ENCODE results near the gene HSD3B1. TPM values are rescaled to one million over a fixed set of nuclear protein-coding genes. Genes with fewer than 3 reads are reported as not detected.

HSD3B1 gene
- total and polyA plus RNA-seq, 9 of the 15 experiments (the other 6 are each of a cell fraction or from before 2014, with no cell fraction given), result not detected

- Histone ChIP-seq H3K4me3 (no peak overlapping the region), H3K9ac (ENCODE audit: insufficient read depth in 1 of 2, low read depth in 2 of 2, low read length in 2 of 2) (no peak overlapping the region), H3K4me1 (replicated peaks in 1 of 2; ENCODE audit: control insufficient read depth in 2 of 2, insufficient read depth in 2 of 2, low read length in 2 of 2) (no peaks in the 10 kb centered on the region), H3K27me3 (ENCODE audit: control insufficient read depth in 2 of 2, insufficient read depth in 2 of 2, low read length in 2 of 2) (peaks cover 0 to 12% of the 10 kb centered on the region in 2 experiments; a peak in 1 of 5 replicates), H3K36me3 (ENCODE audit: control insufficient read depth, insufficient read depth, low read length) (no peaks in the 10 kb centered on the region), H3K79me2 (ENCODE audit: control insufficient read depth, insufficient read depth, low read length) (no peaks in the 10 kb centered on the region), H4K20me1 (replicated peaks; ENCODE audit: control insufficient read depth, insufficient read depth, low read length) (no peaks in the 10 kb centered on the region), H3K9me3 (replicated peaks; ENCODE audit: control insufficient read depth, insufficient read depth, low read depth, low read length) (no peaks in the 10 kb centered on the region), H3K9me1 (ENCODE audit: control insufficient read depth, insufficient read depth, low read length) (no peaks in the 10 kb centered on the region), H3K27ac (ENCODE audit: extremely low read depth, low read depth, low read length) (no peak overlapping the region), H3K4me2 (ENCODE audit: insufficient read depth, low read length) (no peak overlapping the region), H2AFZ (ENCODE audit: low read depth, low read length) (no peak overlapping the region)
- TF ChIP-seq PHB2 (IDR thresholded peaks at IDR 0.05; ENCODE audit: low read depth), result no peak
- no peak for TF ChIP-seq E2F1 (CRISPR knock-in tag; IDR thresholded peaks at IDR 0.05)
- no peak for TF ChIP-seq ARNT (IDR thresholded peaks at IDR 0.05)
- TF ChIP-seq COPS2 (conservative IDR thresholded peaks at IDR 0.05), result no peak
- no peak for TF ChIP-seq ATF6 (CRISPR knock-in tag; IDR thresholded peaks at IDR 0.05)
- BruUV-seq (replicated peaks), result no TSS peak
- no peak for DNase-seq (ENCODE audit: extremely low read depth in 1 of 4, low spot score in 3 of 4)
- no peak for ATAC-seq
- in situ Hi-C loops (cut with MboI) (no loop called here), intact Hi-C loops (cut with micrococcal nuclease) (no loop called here)
- FAIRE-seq, result no peak
- WGBS (ENCODE audit: insufficient coverage, low coverage, missing lambda C conversion rate), result 4% methylated on average over 5 of the region's 5 CpGs
- ChIA-PET POLR2A (interaction anchor here (0.8 kb wide), 1 partner anchor 267 kb away, joined by 4 read pairs; no protein-coding TSS in a partner anchor), CTCF (ENCODE audit: low intra/inter-chr PET ratio) (no interaction called here)
Measured at GRCh38 chr1:119532324-119532910, 25.4 kb downstream of the HSD3B1 start.
